Glomerular visceral epithelial cell (primary cell): ENCODE data around the gene CTNNAL1.
"Not testable (repeated sequence)": the region's sequence is repeated elsewhere in the genome, so short reads cannot be mapped to it uniquely, and the experiment has no call there.

Source experiments
- DNase-seq: peaks from one replicate; pipeline ENCODE4 v3.0.0-alpha.2; 2016; ENCODE audit errors: extremely low spot score

The CTNNAL1 gene

DNA sequence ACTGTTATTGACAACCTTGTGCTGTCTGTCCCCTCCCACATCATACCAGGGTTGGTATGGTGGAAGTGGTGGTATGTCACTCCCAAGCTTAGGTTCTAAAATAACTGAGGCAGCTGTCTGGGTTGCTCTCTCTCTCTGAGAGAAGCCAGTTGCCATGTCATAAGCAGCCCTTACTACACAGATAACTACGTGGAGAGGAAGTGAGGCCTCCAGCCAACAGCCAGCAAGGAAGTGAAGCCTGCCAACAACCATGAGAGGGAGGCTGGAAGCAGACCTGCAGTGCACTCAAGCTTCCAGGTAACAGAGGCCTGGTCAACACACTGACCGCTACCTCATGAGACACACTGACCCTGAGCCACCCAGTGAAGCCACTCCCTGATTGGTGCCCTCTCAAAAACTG, 18.6 kb downstream of the CTNNAL1 start:
- DNase-seq = peak; percentile 24

DNA sequence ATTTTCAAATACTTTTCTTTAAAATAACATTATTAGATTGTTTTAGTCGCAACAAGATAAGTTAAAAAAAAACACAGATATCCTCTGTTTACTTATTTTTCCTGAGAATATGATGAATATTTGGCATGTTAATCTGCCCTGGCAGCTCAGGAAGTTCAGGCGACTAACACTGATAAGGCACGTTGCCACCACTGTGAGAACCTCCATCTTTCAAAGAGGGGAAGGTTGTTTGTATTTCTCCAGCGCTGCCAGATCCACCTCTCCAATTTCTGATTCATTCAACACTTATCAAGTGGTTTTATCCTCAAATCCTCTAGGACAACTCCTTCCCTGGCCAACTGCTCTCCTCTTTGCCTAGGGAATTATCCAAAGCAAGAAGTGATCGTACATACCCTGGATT, 21.8 kb downstream of the CTNNAL1 start:
- no peak for DNase-seq

DNA sequence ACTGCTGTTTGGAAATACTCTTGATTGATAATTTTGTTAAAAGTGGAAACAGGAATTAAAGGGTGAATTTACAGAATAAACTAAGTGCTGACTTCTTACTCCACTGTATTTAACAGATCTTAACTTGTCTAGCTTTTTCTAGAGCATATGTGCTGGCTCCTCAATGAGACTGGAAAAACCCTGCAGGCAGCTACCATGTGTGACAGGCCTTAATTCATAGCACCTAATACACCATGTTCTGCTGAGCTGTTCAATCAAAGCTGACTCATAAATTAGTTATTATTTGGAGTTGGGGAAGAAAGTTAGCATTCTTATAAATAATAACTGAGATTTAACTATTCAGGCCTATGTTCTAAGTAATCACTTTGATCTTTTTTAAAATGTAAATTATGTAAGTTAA, 29.4 kb downstream of the CTNNAL1 start:
- DNase-seq = no peak

DNA sequence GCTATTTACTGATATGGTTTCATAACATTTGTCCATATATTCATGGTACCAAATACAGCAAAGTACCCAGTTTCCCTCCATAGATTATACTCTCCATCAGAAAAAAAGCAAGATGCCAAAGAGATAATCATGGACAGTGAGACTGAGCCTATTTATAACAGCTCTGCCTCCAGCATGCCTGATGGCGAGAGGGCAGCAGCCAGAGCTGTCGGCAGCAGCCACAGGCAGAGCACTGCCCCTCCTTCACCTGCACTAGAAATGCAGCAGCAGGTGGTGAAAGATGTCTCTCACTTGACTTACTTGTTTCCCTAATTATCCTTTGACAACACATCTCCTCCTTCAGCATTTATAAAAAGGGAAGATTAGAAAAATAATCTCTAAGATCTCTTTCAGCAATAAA, 32.4 kb downstream of the CTNNAL1 start:
- DNase-seq = no peak

DNA sequence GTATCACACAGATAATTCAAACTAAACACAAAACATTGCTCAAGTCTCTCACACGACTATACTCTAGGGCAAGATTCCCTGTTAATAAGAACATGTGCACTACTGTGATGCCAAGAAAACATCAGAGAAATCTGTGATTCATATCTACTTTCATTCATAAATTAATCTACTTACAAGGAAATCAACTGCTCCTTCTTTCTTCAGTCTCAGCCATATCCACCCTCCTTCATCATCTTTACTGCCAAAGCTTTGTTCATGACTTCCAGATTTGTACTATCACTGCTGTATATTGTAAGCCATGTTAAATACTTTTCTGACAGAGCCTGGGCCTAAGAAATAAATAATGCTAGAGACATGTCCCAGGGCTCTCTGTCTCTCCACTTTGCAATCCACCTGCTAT, 35.1 kb downstream of the CTNNAL1 start:
- no peak for DNase-seq

DNA sequence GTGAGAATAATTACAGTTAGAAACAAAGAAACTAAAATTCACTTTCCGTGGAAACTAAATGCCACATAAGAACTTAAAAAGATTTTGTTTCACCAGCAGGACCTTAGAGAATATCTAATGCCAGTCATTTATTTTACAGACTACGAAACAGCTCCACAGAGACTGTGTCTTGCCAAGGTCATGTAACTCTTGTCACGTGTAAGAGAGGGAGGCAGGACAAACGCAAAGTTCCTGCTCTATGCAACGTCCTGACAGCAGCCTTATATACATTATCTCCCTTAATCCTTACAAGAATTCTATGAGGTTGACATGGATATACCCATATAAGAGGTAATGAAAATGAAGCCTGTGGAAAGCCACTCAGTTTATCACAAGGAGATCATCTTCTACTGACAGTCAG, 39.4 kb downstream of the CTNNAL1 start:
- DNase-seq = no peak

DNA sequence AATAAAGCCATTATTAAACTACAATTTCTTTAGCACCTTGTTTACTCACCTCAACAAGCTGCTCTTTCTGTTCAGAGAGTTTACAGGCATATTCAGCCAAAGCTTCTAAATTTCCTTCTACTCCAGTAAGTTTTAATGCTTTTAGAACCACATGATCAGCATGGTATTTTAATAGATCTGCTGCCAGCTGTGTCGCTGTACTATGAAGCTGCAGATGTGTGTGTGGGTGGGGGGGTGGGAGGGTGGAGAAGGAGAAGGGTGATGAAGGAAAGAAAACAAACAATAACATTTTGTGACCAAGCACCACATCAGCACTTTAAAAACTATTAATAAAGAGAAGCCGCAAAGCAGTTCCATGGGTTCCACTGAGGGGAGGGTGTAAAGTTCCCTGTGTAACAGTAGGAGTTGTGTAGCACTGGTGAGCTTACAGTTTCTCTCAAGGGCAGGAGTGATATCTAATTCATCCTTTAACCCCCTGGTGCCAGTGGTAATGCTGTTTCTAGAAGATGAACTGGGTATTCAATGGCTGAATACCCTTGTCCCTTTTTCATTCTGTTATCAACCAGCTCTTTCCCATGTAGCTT, 40.6 kb downstream of the CTNNAL1 start:
- DNase-seq = no peak

DNA sequence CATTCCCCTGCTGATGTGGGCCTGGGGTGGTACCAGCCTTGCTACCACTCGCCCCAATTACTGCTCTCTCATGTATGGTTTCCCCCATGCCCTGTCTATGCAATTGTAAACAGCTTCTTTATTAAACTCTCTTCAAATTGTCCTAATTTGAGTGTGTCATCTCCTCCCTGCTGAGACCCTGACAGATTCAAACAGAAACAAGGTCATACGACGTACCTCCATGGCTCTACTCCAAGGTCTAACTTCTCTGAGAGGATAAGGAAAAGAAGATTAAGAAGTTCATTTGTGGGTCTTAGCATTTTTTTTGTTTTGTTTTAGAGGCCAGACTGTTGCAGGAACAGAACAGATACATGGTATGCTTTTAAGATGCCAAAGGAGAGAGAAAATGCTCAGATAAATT, 41.1 kb downstream of the CTNNAL1 start:
- no peak for DNase-seq

DNA sequence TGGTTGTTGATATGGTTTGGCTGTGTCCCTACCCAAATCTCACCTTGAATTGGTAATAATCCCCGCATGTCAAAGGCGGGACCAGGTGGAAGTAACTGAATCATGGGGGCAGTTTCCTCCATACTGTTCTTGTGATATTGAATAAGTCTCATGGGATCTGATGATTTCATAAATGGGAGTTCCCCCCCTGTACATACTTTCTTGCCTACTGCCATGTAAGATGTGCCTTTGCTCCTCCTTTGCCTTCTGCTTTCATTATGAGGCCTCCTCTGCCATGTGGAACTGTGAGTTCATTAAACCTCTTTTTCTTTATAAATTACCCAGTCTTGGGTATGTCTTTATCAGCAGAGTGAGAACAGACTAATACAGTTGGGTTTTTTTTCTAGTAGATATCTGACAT, 41.9 kb downstream of the CTNNAL1 start:
- not testable (repeated sequence) for DNase-seq

DNA sequence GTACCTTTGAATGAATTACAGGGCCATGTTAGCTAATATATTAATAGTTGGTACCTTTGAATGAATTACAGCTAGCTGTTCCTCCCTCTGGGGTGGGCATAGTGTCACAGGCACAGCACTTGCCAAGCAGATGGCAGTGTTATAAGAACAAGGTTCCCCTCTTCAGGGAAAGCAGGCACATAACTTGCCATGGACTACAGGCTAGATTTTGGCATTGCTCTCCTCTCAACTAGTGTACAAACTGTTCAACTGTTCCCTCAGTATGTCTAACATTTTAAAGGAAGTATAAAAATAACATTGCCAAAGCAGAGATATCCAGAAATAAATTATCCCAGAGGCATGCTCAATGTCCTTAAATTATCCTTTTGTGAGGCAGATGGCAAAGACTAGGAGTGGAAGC, 45.4 kb downstream of the CTNNAL1 start:
- DNase-seq = no peak

DNA sequence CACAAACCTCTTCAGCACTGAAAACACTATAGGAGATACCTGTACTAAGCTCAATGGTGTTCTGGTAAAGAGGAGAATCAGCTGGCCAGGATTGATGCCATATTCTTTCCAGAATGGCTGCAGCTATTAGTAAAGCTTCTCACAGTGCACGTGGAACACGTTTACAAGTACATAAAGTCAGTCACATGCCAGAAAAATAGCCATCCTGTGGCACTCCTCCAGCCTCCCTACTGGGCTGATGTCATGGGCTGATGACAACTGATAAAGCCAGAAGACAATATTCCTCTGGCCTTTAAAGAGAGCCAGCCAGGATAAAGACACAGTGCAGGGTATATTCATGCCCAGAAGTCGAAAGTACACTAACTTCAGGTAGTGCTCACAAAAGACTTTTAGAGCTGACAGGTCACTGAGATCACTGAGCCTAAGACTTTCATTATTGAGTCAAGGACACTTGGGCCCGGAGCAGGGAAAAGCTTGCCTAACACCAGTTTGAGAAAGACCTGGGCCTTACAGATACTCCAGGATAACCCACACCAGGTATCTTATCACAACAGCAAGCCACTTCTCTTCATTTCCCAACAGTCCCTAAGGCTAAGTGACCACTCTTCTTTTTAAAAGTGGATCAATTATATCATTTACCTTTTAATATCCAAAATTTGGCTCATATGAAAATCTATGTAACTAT, 49.7 kb downstream of the CTNNAL1 start:
- DNase-seq = no peak

DNA sequence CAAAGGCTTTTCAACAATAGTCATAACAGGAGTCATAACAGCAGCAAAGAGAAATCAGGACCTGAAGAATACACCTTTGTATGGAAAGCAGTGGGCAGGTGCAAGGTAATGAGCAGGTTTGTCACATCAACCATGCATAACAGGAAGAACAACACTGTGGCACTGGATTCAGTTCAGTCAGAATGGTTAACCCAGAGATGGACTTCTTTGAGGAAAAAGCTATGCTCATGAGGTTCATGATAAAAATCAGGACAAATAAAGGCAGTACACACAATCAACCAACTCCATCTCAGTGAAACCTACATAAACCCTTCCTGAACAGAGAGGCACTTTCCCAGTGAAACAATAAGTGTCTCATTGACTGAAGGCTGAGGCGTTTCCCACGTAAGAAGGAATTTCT, 52.1 kb downstream of the CTNNAL1 start:
- DNase-seq = no peak

DNA sequence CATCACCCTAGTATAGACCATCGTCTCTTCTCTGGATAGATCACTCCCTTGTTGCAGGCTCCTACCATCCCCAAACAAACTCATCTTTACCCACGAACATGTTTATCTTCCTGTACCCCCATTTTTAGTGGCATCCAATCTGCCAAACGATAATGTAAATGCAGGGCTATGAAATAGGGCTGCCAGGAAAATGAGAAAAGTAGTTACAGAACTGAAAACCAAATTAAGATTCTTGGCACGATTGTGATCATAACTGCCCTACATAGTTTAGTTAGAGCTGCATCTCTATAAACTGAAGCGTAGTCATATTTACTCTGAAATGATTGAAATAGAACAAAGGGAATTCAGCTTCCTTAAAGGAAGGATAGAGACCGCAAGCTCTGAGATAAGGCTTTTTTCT, 53.0 kb downstream of the CTNNAL1 start:
- no peak for DNase-seq

DNA sequence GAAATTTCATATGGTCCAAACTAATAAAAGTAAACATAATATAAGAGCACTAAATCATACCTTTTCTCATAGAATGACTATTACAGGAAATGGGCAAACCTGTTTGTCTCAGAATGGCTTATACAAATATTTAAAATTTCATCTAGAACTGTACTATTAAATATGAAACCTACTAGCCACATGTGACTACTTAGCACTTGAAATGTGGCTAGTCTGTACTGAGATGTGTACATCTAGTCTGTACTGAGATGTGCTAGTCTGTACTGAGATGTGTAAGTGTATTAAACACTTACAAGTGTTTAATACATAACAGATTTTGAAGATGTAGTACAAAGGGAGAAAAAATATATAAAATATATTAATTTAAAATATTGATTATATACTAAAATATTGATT, 56.7 kb downstream of the CTNNAL1 start:
- DNase-seq = no peak

DNA sequence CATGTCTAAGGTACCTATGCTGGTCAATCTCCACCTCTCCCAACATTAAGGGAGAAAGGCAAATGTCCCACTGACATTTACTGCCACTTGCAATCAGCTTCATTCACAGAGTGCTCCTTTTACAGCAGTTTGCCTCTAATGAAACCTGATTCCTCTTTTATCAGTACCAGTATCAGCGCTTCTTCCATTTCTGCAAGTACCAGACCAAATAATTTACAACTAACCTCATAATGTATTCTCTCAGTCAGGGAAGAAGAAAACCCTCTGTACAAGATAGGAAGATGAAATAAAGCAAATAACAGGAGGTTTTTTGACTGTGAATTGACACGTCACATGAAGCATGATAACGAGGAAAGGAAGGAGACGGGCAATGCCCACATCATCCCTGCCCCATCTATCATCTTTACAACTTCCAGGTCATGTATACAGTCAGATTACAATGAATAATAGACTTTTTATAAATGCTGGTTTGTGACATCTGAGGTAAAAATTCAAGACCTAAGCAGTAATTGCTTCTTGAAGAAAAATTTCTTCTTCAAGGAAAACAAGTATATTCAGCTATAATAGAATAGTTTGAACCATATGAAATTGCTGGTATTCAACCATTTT, 57.2 kb downstream of the CTNNAL1 start:
- DNase-seq = no peak

DNA sequence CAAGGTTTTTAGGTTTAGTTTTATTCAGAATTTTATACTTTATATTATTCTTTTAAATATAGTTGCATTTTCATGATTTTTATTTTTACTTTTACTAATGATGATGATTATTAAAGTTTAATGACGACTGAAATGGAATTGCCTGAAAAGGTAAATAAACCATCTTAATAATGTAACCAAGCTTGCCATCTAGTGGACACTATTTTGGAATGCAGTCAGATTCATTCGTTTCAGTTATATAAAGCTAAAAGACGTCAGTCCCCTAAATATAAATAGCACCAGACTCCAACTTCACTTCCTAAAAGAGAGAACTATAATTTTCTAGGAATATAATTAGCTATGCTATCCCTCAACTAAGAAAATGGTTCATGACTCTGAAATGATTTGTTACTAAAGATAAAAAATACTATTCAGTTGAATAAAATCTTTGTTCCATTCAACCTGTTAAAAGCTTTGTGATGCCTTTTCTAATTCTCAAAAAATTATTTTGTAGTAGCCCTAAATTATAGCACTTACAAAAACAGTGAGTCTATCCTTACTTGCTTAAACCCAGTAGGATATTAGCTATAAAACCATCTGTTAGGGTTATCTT, 59.2 kb downstream of the CTNNAL1 start:
- peak; percentile 28 for DNase-seq

DNA sequence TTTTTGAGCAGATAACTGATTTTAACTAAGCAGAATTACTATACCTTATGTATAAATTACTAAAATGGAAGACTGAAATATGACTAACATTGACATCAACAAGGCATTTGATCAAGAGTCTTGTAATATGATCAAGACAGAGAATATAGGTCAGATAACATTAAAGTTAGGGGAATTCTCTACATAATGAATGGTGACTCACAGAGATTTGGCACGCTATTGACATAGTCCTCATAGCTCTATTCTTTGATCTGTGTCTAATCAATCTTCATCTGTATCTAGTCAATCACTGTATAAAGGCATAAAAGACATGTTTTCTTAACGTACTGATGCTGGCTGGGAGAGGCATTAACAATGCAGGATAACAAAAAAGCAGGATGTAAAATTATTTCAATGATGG, 61.7 kb downstream of the CTNNAL1 start:
- no peak for DNase-seq

DNA sequence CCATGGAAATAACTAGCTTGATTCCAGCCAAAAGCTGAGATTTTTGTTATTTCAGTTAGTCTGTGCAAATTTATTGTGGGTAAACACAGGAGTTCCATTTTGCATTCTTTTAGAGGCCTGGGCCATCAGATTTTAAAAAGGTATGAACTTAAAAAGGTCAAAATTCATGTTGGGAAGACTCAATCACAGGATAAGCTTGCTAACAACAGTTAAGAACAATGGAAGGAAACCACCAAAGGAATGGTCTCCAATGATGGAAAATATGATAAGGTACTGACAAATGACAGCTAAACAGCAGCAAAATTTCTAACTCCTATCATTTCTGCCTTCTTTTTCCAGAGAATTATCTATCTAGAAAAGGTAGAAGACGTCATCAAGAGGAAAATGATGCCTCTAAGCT, 63.1 kb downstream of the CTNNAL1 start:
- no peak for DNase-seq

DNA sequence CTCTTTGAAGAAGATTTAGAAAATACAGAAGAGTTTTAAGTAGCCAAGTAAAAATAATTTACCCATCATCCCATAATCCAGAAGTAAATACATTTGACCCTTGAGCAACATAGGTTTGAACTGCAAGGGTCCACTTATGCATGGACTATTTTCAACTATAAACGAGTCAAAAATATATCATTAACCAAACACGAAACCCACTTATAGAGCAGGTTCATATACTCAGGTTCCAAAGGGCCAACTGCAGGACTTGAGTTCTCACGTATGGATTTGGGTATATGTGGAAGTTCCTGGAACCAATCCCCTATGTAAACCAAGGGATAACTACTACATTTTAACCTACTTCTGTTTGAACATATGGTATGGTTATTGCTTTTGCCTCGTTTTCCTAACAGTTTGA, 73.3 kb downstream of the CTNNAL1 start:
- DNase-seq = no peak

DNA sequence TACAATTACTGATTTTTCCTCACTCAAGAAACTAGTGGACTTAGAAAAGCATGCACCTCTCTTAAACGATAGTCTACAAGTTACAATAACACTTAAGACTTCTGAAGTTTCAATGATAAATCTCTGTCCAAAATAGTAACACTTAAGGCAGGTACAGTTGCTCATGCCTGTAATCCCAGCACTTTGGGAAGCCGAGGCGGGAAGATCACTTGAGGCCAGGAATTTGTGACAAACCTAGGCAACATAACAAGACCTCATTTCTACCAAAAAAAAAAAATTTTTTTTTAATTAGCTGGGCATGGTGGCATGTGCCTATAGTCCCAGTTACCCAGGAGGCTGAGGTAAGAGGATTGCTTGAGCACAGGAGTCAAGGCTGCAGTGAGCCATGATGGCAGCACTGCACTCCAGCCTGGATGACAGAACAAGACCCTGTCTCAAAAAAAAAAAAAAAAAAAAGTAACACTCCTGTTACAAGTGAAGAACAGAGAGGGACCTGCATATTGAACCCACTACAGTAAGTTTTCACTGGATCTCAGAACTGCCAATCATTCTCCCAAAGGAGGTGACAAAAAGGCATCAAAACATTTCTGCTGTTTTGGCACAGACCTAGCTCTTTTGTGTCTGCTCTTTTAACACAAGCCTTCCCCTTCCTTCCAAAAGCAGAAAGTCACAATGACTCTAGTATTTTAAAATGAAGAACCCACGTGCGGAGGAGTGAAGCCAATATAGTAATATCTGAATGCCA, 75.6 kb downstream of the CTNNAL1 start:
- no peak for DNase-seq

DNA sequence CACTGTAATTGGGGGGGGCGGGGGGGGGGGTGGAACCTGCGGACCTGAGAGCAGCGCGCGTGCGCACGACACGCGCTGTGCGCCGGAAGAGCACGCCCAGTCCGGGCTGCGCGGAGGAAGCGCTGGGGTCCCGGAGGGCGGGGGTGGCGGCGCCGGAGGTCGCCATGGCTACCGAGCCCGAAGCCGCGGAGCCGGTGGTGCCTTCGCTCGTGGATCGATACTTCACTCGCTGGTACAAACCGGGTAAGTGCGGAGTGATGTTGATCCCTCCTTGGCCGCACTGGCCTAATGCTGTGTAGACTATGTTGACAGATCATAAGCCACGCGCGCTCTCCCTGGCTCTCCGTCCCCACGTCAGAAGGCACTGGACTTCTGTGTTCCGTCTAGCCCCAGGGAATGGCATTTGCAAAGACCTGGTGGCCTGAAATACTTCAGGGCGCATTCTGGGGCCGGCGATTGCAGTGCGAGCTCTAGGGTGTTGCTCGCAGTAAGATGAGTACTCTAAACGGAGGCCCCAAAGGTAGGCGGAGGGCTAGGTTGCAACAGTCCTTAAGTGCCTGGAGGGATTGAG, 78.9 kb downstream of the CTNNAL1 start, which contains the start of gene ABITRAM:
ABITRAM (plus strand) TSS at position 78 of the 571 bp plus-strand sequence; CDS start at position 165, 87 bp downstream.
- DNase-seq = peak; percentile 86

DNA sequence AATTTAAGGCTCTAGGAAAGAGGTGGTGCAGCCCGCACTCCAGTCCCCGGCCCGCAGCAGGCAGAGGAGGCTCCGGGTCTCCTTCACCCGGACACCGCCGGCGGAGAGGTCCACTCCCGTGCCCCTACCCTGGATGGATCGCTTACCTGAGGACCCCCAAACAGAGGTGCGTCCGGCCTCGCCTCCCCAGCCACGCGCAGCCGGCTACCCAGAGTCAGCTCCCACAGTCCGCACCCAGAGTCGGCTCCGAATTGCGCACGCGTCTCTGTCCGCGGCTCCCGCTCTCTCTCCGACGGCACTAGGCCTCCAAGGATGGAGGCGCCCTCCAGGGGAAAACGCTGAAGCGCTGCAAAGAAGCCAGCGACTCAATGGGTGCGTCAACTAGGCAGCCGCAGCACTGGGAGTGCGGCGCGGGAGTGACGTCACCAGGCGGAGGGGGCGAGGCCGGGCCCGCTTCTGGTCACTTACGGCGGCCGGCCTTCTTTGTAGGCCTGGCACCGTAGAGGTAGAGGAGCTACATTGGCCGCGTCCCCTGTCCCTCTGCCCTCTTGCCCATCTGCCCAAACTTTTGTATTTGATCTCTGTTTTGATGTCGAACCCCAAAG, 79.5 kb downstream of the CTNNAL1 start, which contains the start of gene ELP1:
ELP1 (minus strand) TSS at position 407 of the 605 bp plus-strand sequence. CDS start 2,978 bp downstream, outside the sequence.
- DNase-seq = peak; percentile 93
